Right renal cortex interstitium (tissue), 3 donors: ENCODE measurements around the gene CSN3. TPM values are rescaled to one million over a fixed set of nuclear protein-coding genes. Genes with fewer than 3 reads are reported as not detected.

Source experiments
- DNase-seq, 3 donors: peaks; one replicate each; pipeline ENCODE4 v3.0.0-alpha.2; 2013; ENCODE audit warnings: low read depth in 3 of 3, low spot score in 2 of 3
- polyA plus RNA-seq, 3 donors: library from polyadenylated mRNA; unstranded; fragments of 120-200 nt; gene quantifications; one replicate each; pipeline ENCODE4 v1.2.1, GENCODE V29; 2013; ENCODE audit not compliant: insufficient read length in 3 of 3

The CSN3 gene
- polyA plus RNA-seq, 3 donors, result not detected

- DNase-seq, result no peak
These were observed 46.3 kb downstream of the CSN3 start for GRCh38 chr4:70288651-70289050.

GRCh38 chr4:70291341-70291740 is 48.9 kb downstream of the CSN3 start:
- DNase-seq, result no peak

GRCh38 chr4:70297576-70297975 is 55.2 kb downstream of the CSN3 start:
- no peak for DNase-seq

GRCh38 chr4:70298051-70298450 is 55.7 kb downstream of the CSN3 start:
- no peak for DNase-seq

- no peak for DNase-seq
These were observed 57.2 kb downstream of the CSN3 start for GRCh38 chr4:70299643-70300042.

- DNase-seq, result no peak
These were observed 57.8 kb downstream of the CSN3 start for GRCh38 chr4:70300215-70300614.

Other genes starting within 250 kb of the CSN3 start
- gene STATH, start 246.6 kb upstream of the CSN3 start, polyA plus RNA-seq, result under 1 TPM; 0.36 to 0.57 (median 0.40) TPM
- gene HTN3, start 214.1 kb upstream of the CSN3 start, polyA plus RNA-seq, result not detected
- under 1 TPM in 1 of 3 donors, not detected in 2; 0.14 TPM for gene HTN1, start 192.2 kb upstream of the CSN3 start, polyA plus RNA-seq
- under 1 TPM in 2 of 3 donors, not detected in 1; 0.06 to 0.07 TPM for gene PRR27, start 88.4 kb upstream of the CSN3 start, polyA plus RNA-seq
- gene ODAM, start 46.9 kb upstream of the CSN3 start, polyA plus RNA-seq, result 1 to 10 TPM; 1.5 to 2.3 (median 2.1) TPM
- 1 to 10 TPM in 1 of 3 donors, under 1 TPM in 2; 0.76 to 1.3 (median 0.86) TPM for gene FDCSP, start 16.5 kb upstream of the CSN3 start, polyA plus RNA-seq
- gene CABS1, start 92.4 kb downstream of the CSN3 start, polyA plus RNA-seq, result under 1 TPM in 2 of 3 donors, not detected in 1; 0.11 to 0.18 TPM
- gene SMR3A, start 118.2 kb downstream of the CSN3 start, polyA plus RNA-seq, result not detected
- not detected for gene SMR3B, start 140.5 kb downstream of the CSN3 start, polyA plus RNA-seq
- gene OPRPN, start 155.3 kb downstream of the CSN3 start, polyA plus RNA-seq, result not detected
- gene MUC7, start 229.6 kb downstream of the CSN3 start, polyA plus RNA-seq, result under 1 TPM in 2 of 3 donors, not detected in 1; 0.08 to 0.14 TPM